HCT116 (cell line): ENCODE measurements around the gene PITRM1.

ENCODE experiments used
- TF ChIP-seq, protein P1 (sequence below), 3 experiments: fragments of 200-600 bp in 1 of 3; sonication (generic) in 1 of 3; IDR thresholded peaks in 2 of 3; conservative IDR thresholded peaks in 1 of 3; 2 replicates each; pipeline ENCODE4 v1.5.1; 2012 to 2017; ENCODE audit warnings: low read depth in 2 of 3, low read length in 2 of 3, antibody characterized with exemption in 1 of 3, borderline replicate concordance in 1 of 3, control low read depth in 1 of 3, mild to moderate bottlenecking in 1 of 3, mixed read lengths in 1 of 3, mixed run types in 1 of 3, moderate library complexity in 1 of 3; ENCODE audit not compliant: insufficient read depth in 1 of 3
- TF ChIP-seq, protein P2 (sequence below): IDR thresholded peaks from 2 replicates; pipeline ENCODE4 v1.6.1; 2012; ENCODE audit warnings: low read depth

DNA sequence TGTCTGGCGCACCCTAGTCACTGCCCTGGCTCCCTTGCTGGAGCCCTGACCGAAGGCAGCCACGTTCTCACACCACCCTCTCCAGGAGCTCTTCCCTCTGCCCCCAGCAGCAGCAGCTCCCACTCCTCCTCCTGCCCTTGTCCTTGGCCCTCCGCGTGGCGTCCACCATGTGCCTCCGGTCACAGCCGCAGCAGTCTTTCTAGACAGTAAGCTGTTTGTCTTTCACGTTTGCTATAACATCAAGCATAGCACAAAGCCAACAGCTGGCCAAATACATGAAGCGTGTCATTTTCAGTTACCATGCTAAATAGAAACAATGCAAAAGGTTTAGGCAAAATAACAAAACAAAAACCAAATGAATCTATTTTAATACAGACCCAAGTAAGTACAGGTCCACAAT, 3.3 kb downstream of the PITRM1 start:
- TF ChIP-seq, protein P1, sequence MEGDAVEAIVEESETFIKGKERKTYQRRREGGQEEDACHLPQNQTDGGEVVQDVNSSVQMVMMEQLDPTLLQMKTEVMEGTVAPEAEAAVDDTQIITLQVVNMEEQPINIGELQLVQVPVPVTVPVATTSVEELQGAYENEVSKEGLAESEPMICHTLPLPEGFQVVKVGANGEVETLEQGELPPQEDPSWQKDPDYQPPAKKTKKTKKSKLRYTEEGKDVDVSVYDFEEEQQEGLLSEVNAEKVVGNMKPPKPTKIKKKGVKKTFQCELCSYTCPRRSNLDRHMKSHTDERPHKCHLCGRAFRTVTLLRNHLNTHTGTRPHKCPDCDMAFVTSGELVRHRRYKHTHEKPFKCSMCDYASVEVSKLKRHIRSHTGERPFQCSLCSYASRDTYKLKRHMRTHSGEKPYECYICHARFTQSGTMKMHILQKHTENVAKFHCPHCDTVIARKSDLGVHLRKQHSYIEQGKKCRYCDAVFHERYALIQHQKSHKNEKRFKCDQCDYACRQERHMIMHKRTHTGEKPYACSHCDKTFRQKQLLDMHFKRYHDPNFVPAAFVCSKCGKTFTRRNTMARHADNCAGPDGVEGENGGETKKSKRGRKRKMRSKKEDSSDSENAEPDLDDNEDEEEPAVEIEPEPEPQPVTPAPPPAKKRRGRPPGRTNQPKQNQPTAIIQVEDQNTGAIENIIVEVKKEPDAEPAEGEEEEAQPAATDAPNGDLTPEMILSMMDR (IDR thresholded peaks at IDR 0.05 in 2 of 3, conservative IDR thresholded peaks at IDR 0.05 in 1 of 3; ENCODE audit: borderline replicate concordance in 1 of 3, insufficient read depth in 1 of 3, low read depth in 2 of 3, low read length in 2 of 3), result no peak
- TF ChIP-seq, protein P2, sequence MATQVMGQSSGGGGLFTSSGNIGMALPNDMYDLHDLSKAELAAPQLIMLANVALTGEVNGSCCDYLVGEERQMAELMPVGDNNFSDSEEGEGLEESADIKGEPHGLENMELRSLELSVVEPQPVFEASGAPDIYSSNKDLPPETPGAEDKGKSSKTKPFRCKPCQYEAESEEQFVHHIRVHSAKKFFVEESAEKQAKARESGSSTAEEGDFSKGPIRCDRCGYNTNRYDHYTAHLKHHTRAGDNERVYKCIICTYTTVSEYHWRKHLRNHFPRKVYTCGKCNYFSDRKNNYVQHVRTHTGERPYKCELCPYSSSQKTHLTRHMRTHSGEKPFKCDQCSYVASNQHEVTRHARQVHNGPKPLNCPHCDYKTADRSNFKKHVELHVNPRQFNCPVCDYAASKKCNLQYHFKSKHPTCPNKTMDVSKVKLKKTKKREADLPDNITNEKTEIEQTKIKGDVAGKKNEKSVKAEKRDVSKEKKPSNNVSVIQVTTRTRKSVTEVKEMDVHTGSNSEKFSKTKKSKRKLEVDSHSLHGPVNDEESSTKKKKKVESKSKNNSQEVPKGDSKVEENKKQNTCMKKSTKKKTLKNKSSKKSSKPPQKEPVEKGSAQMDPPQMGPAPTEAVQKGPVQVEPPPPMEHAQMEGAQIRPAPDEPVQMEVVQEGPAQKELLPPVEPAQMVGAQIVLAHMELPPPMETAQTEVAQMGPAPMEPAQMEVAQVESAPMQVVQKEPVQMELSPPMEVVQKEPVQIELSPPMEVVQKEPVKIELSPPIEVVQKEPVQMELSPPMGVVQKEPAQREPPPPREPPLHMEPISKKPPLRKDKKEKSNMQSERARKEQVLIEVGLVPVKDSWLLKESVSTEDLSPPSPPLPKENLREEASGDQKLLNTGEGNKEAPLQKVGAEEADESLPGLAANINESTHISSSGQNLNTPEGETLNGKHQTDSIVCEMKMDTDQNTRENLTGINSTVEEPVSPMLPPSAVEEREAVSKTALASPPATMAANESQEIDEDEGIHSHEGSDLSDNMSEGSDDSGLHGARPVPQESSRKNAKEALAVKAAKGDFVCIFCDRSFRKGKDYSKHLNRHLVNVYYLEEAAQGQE, result no peak
